HepG2 (cell line): Measurements from ENCODE around the gene PTCD2. TPM values are rescaled to one million over a fixed set of nuclear protein-coding genes. Genes with fewer than 3 reads are reported as not detected.
A peak's percentile ranks its signal among the peaks of the same experiment; 100 is the strongest.

Experiments
- ARNT2 ChIP-seq: sonication (generic); formaldehyde crosslinking; IDR thresholded peaks from 2 replicates; pipeline ENCODE4 v1.8.0; 2022; ENCODE audit warnings: mild to moderate bottlenecking, low read depth, missing genetic modification reagents, moderate library complexity
- BRCA1 ChIP-seq: sonication (generic); formaldehyde crosslinking; IDR thresholded peaks from 2 replicates; pipeline ENCODE4 v1.4.0; 2020; ENCODE audit warnings: missing genetic modification reagents
- HES4 ChIP-seq: sonication (generic); formaldehyde crosslinking; IDR thresholded peaks from 2 replicates; pipeline ENCODE4 v1.9.0; 2021; ENCODE audit warnings: mild to moderate bottlenecking, missing genetic modification reagents, borderline replicate concordance
- HINFP ChIP-seq: sonication (generic); formaldehyde crosslinking; IDR thresholded peaks from 2 replicates; pipeline ENCODE4 v1.4.0; 2020; ENCODE audit warnings: low read depth, mild to moderate bottlenecking, missing genetic modification reagents
- ISX ChIP-seq: sonication (generic); formaldehyde crosslinking; conservative IDR thresholded peaks from 2 replicates; pipeline ENCODE4 v1.5.0; 2020; ENCODE audit warnings: missing genetic modification reagents
- MED13 ChIP-seq: sonication (generic); formaldehyde crosslinking; IDR thresholded peaks from 2 replicates; pipeline ENCODE4 v1.5.0; 2020; ENCODE audit warnings: missing genetic modification reagents
- NPAS2 ChIP-seq: sonication (generic); formaldehyde crosslinking; IDR thresholded peaks from 2 replicates; pipeline ENCODE4 v1.8.0; 2022; ENCODE audit warnings: mild to moderate bottlenecking, missing genetic modification reagents, borderline replicate concordance
- POLR2AphosphoS5 ChIP-seq: IDR thresholded peaks from 2 replicates; pipeline ENCODE4 v1.6.1; 2012; ENCODE audit warnings: low read depth, low read length
- RFXANK ChIP-seq: IDR thresholded peaks from 2 replicates; pipeline ENCODE4 v1.6.1; 2016
- RXRB ChIP-seq: IDR thresholded peaks from 2 replicates; pipeline ENCODE4 v1.6.1; 2016; ENCODE audit warnings: borderline replicate concordance, missing genetic modification reagents, missing compliant biosample characterization
- TFDP2 ChIP-seq: sonication (generic); formaldehyde crosslinking; IDR thresholded peaks from 2 replicates; pipeline ENCODE4 v1.4.0; 2020; ENCODE audit warnings: missing genetic modification reagents
- YEATS4 ChIP-seq: sonication (generic); formaldehyde crosslinking; IDR thresholded peaks from 2 replicates; pipeline ENCODE4 v1.4.0; 2020; ENCODE audit warnings: missing genetic modification reagents, borderline replicate concordance
- ZBTB37 ChIP-seq: sonication (generic); formaldehyde crosslinking; IDR thresholded peaks from 2 replicates; pipeline ENCODE4 v1.4.0; 2020; ENCODE audit warnings: mild to moderate bottlenecking, missing genetic modification reagents
- ZNF101 ChIP-seq: sonication (generic); formaldehyde crosslinking; IDR thresholded peaks from 2 replicates; pipeline ENCODE4 v1.4.0; 2020; ENCODE audit warnings: mild to moderate bottlenecking, low read depth, missing genetic modification reagents, borderline replicate concordance
- ZNF292 ChIP-seq: sonication (generic); formaldehyde crosslinking; IDR thresholded peaks from 2 replicates; pipeline ENCODE4 v1.8.1; 2022; ENCODE audit warnings: mild to moderate bottlenecking, low read depth, missing genetic modification reagents, borderline replicate concordance
- ZNF33A ChIP-seq: sonication (generic); formaldehyde crosslinking; IDR thresholded peaks from 2 replicates; pipeline ENCODE4 v1.5.1; 2020; ENCODE audit warnings: missing genetic modification reagents, mild to moderate bottlenecking, moderate library complexity, borderline replicate concordance
- ZNF33B ChIP-seq: sonication (generic); formaldehyde crosslinking; IDR thresholded peaks from 2 replicates; pipeline ENCODE4 v1.5.1; 2020; ENCODE audit warnings: mild to moderate bottlenecking, missing genetic modification reagents
- ZNF639 ChIP-seq: conservative IDR thresholded peaks from 2 replicates; pipeline ENCODE4 v1.6.1; 2018; ENCODE audit warnings: missing genetic modification reagents
- polyA plus RNA-seq, 8 experiments: library from polyadenylated mRNA; depleted of rRNA in 3 of 8; stranded (reverse) in 7 of 8; unstranded in 1 of 8; fragments of >200 nt; fragmentation: Illumina TruSeq in 4 of 8; extraction: Trizol in 4 of 8; gene quantifications; 2 replicates each; pipeline versions ENCODE4 v1.2.1 to v1.2.3, GENCODE V29; 2011 to 2016; ENCODE audit warnings: low read depth in 4 of 8, missing spikeins in 1 of 8, mixed read lengths in 1 of 8; ENCODE audit not compliant: insufficient read depth in 1 of 8
- total RNA-seq, 5 experiments: library from RNA; depleted of rRNA; stranded (reverse); fragments of >200 nt; fragmentation: Illumina TruSeq; extraction: Trizol; gene quantifications; 2 replicates each; pipeline ENCODE4 v1.2.3, GENCODE V29; 2016; ENCODE audit warnings: low read depth in 1 of 5

PTCD2 gene
- total and polyA plus RNA-seq, 2 of the 13 experiments (the other 11 are each of a cell fraction or from before 2014, with no cell fraction given): 5.3 to 6.4 TPM

GRCh38 chr5:72319976-72320752 lies at the start of gene PTCD2, which contains the start of gene MRPS27 (continued):
- TF ChIP-seq MED13 (CRISPR knock-in tag) (0 out of 2 replicates have a peak, but pooled peaks have one; percentile 12), ARNT2 (CRISPR knock-in tag) (peak; percentile 62), ZNF101 (no peak; the same call in 1 of the 2 replicates), ISX (CRISPR knock-in tag) (no peak), RFXANK (CRISPR knock-in tag) (no peak), ZNF33A (no peak), RXRB (CRISPR knock-in tag) (peak; percentile 11; the same call in 1 of the 2 replicates), ZNF639 (CRISPR knock-in tag) (0 out of 2 replicates have a peak, but pooled peaks have one; percentile 21), HINFP (peak; percentile 71; the same call in 1 of the 2 replicates), ZBTB37 (0 out of 2 replicates have a peak, but pooled peaks have one; percentile 58), NPAS2 (no peak), HES4 (CRISPR knock-in tag) (peak; percentile 66; the same call in 1 of the 2 replicates), ZNF292 (CRISPR knock-in tag) (peak; percentile 18; the same call in 1 of the 2 replicates), POLR2AphosphoS5 (peak; percentile 95), ZNF33B (CRISPR knock-in tag) (peak; percentile 87; the same call in 1 of the 2 replicates), BRCA1 (CRISPR knock-in tag) (peak; percentile 48; the same call in 1 of the 2 replicates), TFDP2 (CRISPR knock-in tag) (peak; percentile 80), YEATS4 (CRISPR knock-in tag) (peak; percentile 65; the same call in 1 of the 2 replicates)
